NCI-H1092 (cell line): ENCODE results near the gene NSRP1.
"Not testable (repeated sequence)": the region's sequence is repeated elsewhere in the genome, so short reads cannot be mapped to it uniquely, and the experiment has no call there.

Experiments used
- DNase-seq: peaks from one replicate; lab custom pipeline; 2025; lab: John Stamatoyannopoulos, UW

NSRP1 gene

DNA sequence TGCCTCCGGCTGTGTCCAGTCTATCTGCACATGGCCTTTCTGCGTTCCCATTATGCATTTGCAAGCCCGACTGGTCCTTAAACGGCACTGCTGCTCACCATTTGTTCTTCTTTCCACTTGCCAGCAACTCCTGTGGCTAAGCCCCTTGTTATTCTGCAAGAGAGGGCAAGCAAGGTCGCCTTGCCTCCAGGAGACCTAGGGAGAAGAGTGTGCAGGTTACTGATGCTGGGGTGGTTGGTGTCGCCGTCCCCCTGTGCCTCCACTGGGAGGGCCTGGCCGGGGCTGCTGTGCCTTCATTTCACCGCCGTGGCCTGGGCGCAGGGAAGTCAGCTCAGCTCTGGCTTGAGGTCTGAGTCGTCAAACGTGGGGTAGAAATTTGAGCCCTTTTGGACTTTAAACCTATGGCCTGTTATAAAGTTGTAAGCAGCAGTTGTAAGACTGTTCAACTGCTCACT is 106.1 kb downstream of the NSRP1 start:
- DNase-seq: no peak

DNA sequence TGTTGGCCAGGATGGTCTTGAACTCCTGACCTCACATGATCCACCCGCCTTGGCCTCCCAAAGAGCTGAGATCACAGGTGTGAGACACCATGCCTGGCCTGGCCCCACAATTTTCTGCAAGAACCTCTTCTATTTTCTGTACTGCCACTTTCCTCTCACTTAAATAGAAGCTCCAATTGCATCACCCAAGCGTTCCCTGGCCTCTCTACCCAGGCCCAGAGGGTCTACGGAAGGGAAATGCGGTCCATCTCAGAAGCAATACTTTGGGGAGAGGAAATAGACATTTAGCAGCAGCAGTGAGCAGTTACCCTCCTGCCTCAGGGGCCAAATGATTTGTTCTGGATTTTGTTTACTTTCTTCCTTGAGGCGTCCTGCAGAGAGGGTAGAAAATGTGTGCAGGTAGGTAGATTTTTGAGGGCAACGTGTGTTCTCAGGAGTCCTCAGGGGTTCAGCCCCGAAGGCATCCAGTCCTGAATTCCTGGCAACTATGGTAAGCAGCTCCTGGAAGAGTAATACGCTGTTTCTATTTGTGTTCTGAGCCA is 107.9 kb downstream of the NSRP1 start:
- DNase-seq: no peak

DNA sequence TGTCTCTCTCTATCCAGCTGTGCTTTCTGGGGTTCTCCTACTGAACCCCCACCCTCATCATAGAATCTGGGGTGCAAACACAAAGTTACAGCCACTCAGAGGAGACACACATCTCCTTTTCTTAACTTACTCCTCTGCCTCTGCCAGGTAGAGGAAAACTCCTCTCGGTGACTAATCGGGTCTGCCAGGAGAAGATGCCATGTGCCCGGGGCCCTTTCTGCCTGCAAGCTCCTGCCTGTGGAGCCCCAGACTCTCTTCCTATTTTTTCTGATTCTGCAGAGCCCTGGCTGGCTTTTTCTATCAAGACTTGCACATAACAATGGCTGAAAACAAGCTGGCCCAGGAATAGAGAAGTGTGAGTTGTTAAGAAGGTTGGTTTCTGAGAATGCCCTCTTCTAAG is 108.5 kb downstream of the NSRP1 start:
- DNase-seq: no peak

DNA sequence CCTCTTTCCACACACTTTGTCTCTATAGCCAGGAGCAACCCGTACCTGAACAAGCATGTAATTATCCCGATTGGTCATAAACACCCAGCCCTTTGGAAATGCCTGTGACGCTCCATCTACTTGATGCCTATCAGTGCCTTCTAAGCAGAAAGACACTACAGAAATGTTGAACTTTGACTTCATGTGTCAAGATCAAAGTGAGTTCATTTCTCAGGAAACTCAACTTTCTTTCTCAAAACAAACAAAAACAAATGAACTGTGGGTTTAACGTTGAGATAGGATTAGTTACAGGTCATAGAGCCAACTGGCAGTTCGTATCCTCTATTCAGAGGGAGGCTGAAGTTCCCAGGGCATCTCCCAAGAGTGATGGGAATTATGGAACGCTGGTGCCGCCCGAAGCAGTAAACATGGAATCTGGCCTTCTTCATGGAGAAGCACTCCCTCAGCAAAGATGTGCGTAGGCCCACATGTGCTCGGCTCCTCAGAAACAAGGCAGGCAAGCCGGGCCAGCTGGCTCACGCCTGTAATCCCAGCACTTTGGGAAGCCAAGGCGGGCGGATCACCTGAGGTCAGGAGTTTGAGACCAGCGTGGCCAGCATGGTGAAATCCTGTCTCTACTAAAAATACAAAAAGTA is 109.4 kb downstream of the NSRP1 start:
- DNase-seq: no peak

DNA sequence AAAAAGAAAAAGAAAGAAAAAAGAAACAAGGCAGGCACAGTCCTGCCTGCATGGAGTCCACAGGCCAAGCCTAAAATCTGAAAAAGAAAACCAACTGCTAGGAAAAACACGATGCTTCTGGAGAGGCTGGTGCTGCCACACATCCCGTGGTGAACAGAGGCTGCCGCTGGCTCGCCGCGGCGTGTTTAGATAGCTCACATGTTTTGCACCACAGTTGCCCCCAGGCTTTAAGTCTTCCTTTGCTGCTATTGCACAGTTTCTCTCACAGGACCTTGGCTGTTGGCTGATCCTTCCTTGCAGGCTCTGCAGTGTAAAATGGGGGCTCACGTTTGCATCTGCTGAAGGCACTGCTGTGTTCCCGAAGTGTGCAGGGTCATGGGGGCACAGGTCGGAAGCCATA is 110.3 kb downstream of the NSRP1 start:
- DNase-seq: no peak

DNA sequence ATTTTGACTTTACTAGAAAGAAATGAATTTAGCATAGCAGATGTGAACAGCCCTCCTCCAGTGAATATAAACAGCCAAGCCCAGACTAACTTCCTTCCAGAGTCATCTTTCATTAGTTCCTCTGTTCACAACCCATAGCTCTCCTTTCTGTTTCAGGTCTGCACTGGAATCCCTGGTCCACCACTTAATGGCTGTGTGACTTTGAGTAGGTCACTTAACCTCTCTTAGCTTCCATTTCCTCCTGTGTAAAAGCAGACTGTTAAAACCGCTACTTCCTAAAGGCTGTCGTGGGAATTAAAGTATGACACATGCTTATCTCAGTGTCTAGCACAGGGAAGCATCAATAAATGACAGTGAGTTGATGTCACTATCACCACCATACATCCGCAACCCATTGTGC is 111.4 kb downstream of the NSRP1 start:
- DNase-seq: no peak

DNA sequence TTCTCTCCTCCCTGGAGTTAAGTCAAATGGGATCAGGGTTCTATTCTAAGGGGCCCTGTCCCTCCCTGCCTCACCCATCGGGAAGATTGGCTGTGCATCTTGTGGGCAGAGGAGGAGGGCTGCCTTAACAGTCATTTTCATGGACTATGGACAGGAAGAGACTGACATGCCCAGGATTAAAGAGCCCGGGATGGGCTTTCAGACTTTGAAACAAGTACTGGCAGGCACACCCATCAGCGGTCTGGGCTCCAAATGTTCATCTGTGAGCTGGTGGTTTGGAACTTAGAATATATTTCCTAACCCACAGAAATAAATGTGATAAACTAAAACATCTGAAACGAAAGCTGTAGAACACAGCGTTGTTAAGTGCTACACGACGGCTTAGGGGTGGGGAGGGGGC is 112.4 kb downstream of the NSRP1 start:
- no peak for DNase-seq

DNA sequence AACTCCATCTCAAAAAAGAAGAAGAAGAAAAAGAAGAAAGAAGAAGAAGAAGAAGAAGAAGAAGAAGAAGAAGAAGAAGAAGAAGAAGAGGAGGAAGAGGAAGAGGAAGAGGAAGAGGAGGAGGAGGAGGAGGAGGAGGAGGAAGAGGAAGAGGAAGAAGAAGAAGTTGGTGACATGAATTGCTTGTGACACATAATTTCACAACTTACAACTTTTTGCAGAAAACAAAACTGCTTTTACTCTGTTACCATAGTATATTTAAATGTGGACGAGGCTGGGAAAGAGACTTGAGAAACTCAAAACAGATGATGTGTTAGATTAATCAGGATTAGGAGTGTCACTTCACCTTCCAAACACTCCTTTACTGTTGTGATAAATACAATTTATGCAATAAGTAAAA is 113.4 kb downstream of the NSRP1 start:
- not testable (repeated sequence) for DNase-seq

DNA sequence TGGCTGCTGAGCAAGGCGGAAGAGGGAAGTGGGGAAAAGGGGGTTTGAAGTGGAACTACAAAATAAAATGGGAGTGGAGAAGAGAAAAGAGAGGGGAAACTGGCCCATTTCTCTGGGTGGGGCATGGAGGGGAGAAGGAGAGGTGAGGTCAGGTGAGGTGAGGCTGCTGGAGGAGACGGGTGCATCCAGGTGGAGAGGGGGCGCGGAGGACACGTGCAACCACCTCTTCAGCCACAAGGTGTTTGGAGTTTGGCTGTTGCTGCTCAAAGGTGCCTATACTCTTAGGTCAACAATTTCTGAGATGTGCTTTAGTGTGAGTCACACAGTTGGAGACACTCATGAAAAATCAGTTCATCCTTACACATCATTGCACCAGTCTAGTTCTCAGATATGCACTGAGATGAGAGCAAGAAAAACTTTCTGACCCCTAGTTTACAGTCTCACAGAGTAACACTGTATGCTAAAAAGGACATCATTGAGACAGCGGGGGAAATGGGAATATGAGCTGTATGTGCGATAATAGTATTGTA is 114.0 kb downstream of the NSRP1 start:
- no peak for DNase-seq

DNA sequence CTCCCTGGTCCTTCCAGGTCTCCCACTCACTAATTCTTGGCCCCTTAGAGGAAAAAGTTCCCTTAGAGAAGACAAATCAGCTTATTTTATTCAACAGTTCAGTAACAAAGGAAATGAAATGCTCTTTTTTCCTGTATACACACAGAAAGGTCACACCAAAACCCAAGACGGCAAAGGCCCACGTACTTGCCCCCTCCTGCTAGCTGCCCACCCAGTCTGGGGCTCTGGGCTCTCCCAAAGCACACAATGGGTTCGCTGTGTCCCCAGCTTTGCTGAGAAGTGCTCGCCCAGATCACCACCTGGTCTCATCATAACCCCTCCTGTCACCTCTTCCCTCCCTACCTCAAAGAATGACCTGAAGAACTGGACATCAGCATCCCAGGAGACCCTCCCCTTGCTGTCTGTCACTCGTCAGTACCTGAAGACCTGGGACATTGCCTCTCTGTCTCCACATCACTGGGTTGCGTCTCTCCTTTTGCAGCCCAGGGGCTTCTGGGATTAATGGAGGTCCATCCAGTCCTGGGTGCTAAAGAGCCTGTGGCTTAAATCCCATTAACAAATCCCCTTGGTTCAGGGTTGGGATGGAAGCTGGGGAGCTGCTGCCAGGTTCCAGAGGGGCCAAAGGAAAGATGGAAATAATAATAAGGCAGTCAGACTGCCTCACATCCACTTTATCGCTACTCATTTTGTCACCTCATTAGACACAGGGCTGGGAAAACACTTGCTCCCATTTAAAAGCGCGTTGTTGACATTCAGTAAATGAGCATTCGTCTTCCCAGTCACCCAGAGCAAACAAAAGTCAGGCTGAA is 115.6 kb downstream of the NSRP1 start:
- no peak for DNase-seq

DNA sequence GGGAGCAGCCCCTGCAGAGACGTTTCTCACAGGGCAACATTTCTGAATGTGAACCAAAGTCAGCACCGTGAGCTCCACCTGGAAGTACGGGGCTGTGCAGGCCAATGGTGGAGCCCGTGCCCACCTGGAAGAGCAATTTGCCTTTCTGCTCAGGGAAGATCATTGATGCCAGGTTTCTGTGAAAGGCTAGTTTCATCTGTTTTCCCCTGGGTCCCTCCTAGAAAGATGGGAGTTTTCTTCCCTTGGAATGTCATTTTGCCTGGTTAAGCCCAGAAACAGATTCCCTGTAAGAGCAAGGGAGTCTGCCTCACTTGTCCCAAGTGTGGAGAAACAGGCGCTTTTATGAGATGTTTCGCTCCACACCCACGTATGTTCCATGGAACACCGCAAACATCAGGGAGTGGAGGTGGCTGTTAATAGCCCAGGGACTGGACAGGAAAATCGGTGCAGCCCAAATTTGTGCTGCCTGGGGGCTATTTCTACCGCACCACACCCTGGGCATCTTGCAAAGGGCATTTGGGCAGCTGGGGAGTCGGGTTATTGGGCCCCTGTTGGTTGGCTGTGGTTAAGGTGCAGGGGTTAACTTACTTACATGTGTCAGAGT is 116.3 kb downstream of the NSRP1 start:
- no peak for DNase-seq

DNA sequence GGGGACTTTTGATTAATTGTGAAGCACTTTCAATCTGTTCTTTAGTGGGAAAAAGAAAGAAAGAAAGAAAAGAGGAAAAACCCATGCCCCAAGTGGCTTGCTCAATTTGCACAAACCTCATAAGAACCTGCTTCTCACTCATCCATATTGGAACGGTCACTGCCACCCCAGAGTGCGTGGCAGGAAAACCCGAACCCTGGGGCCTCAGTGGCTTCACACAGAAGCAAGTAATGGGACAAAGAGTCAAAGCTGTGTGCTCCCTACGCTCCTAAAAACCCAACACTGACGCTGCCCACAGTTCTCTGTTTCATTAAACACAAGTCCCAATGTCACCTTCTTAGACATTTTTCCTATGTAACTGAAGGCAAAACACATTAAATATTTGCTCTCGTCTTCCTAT is 117.7 kb downstream of the NSRP1 start:
- DNase-seq: no peak

DNA sequence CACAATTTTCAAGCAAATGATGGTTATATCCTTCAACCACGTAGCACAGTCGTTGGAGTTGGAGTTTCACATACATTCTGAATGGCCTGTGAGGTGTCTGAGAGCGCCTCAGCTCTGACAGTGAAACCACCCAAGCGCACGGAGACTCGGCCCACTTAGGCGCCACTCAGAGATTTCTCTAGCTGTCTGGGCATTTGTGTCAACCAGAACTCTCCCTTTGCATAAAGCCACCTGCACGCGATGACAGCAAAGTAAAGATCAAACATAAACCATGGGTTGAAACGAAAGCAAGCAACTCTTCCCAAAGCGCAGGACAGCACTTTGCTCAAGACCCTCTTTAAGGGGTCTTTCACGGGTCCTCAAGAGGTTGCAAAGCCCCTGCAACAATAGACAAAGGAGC is 118.3 kb downstream of the NSRP1 start:
- no peak for DNase-seq

DNA sequence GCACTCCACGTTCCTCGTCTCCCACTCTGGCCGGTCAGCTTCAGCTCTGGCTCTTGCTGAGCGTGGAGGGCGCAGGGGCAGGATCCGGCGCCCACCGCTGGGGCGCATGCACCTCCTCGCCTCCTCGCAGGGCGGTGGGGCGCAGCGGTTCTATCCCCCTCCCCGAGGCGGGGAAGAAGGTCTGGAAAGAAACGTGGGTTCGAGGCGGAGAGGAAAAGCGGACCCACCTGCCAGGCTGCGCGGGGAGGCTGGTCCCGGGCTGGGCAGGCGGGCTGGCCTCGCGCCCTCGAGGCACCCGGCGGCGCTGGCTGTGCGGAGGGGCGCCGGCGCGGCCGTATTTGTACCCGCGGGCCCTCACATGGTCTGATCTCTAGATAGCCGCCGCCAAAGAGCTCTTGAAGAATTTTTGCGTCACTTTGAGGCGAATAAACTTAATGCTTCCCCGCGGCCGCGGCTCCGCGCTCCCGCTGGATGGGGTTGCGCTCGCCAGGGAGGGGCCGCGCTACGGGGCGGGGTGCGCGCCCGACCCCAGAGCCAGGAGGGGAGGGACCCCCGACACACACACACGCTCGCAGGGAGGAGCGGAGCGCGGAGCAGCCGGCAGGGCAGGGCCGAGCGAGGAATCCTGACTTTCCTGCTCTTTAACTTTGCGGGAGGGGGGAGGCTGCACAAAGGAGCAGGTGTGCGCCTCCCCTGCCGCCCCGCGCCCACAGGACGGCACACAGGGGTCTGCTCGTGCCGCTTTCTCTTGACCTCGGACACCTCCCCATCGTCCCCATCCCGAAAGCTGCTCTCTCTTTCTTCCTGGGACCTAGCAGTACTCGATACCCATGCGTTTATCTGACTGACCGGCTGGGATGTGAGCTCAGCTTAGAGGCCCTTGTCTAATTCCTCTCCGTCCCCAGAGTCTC is 119.0 kb downstream of the NSRP1 start, which contains the start of gene SLC6A4:
TSS of gene SLC6A4 (minus strand) at position 312 of the 911 bp plus-strand sequence. CDS start 13,739 bp downstream, outside the sequence.
- DNase-seq: no peak
